Activated CD4-positive, alpha-beta memory T cell treated with anti-CD3 and anti-CD28 coated beads, Interleukin-2, amount 10 ng/mL, durations not matched to agents 7 days and 5 days (primary cell): Measurements from ENCODE around the gene CDH4. TPM values are rescaled to one million over a fixed set of nuclear protein-coding genes. Genes with fewer than 3 reads are reported as not detected.
A peak's percentile ranks its signal among the peaks of the same experiment; 100 is the strongest.
"Not testable (repeated sequence)": the region's sequence is repeated elsewhere in the genome, so short reads cannot be mapped to it uniquely, and the experiment has no call there.

Source experiments
- CTCF ChIA-PET: fragments of 350-600 bp; sonication (Branson Sonifier 250); formaldehyde crosslinking; loops from one replicate; lab custom pipeline; 2021; ENCODE audit warnings: antibody characterized with exemption, inconsistent platforms; lab: Charles Lee
- POLR2A ChIA-PET: fragments of 350-600 bp; sonication (Branson Sonifier 250); formaldehyde crosslinking; loops from one replicate; lab custom pipeline; 2021; ENCODE audit warnings: antibody characterized with exemption; lab: Charles Lee
- DNase-seq: peaks from one replicate; pipeline ENCODE4 v3.0.0-alpha.2; 2020
- H3K27ac Mint-ChIP-seq: one replicate; pipeline ENCODE4 v1.8.0; 2021; ENCODE audit warnings: mild to moderate bottlenecking, mixed read lengths
- H3K27me3 Mint-ChIP-seq: one replicate; pipeline ENCODE4 v1.8.0; 2021; ENCODE audit warnings: mixed read lengths
- H3K36me3 Mint-ChIP-seq: one replicate; pipeline ENCODE4 v1.8.0; 2021; ENCODE audit warnings: low read depth, mixed read lengths
- H3K4me1 Mint-ChIP-seq: one replicate; pipeline ENCODE4 v1.8.0; 2021; ENCODE audit warnings: mixed read lengths
- H3K4me3 Mint-ChIP-seq: one replicate; pipeline ENCODE4 v1.8.0; 2021; ENCODE audit warnings: mild to moderate bottlenecking, mixed read lengths
- H3K9me3 Mint-ChIP-seq: one replicate; pipeline ENCODE4 v1.8.0; 2021; ENCODE audit warnings: mixed read lengths
- total RNA-seq, 2 experiments: library from RNA; stranded (reverse); gene quantifications; one replicate each; pipeline ENCODE4 v1.2.3, GENCODE V29; 2021

CDH4 gene
- total RNA-seq, 2 experiments from 2014 or later: 0.15 to 0.20 TPM

DNA sequence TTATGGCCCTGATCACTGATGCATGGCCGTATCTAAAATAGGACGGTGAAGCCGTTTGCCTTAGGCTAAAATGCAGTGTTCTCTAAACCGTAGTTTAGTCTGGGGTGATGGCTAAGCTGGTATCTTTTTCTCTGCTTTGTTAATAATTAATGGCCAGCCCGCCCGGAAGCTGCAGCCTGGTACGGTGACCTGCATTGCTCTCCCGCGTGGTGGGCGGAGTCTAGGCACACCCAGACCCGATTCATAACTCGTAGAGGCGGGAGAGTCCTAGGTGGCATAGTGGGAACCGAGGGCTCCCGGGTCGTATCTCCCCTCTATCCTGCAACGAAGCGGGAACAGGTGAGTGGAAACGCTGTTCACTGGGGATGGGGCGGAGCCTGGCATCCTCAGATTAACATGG is 5.5 kb downstream of the CDH4 start:
- CTCF ChIA-PET: no interaction called here
- Mint-ChIP-seq H3K4me1 (peaks cover 1% of the 10 kb centered on the region), H3K4me3 (no peak overlapping the region), H3K27ac (no peak overlapping the region), H3K9me3 (no peaks in the 10 kb centered on the region), H3K36me3 (no peaks in the 10 kb centered on the region), H3K27me3 (peaks cover 25% of the 10 kb centered on the region)
- POLR2A ChIA-PET: no interaction called here
- DNase-seq: no peak

DNA sequence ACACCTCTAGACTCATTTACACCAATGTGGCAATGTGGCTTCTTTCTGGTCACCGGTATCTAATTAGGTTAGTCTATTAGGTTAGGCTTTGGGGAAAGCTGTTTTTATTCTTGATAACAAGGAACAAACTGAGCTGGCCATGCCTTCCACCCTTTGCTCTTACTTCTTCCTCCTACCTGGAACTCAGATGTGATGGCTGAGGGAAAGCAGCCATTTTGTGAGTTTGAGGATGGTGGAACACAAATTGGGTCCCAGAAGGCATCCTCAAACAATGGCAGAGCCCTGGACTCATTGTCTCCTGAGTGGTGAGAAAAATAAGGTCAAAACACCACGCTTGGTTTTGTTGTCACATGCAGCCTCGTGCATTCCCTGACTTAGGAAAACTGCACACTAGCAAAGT is 7.7 kb downstream of the CDH4 start:
- no peaks in the 10 kb centered on the region for H3K9me3 Mint-ChIP-seq
- H3K4me1 Mint-ChIP-seq: no peaks in the 10 kb centered on the region
- peaks cover 15% of the 10 kb centered on the region for H3K27me3 Mint-ChIP-seq
- ChIA-PET POLR2A (no interaction called here), CTCF (no interaction called here)
- H3K4me3 Mint-ChIP-seq: no peak overlapping the region
- no peak for DNase-seq
- H3K27ac Mint-ChIP-seq: no peak overlapping the region
- no peaks in the 10 kb centered on the region for H3K36me3 Mint-ChIP-seq

DNA sequence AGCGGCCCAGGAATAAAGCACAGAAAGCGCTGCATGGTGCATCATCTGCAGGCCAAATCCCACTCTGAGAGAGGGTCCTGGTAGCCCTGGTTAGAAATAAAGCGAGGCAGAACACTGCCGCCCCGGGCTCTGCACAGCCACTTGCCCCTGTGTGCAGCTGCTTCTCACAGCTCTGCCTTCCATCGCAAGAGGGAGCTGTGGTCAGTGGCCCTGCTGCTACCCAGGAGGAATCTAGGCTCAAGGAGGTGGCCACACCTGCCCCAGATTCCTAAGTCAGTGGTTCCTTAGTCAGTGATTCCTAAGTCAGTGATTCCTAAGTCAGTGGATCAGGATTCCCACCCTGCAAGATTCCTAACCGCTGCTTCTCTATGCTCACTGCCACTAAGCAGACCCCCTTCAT is 8.8 kb downstream of the CDH4 start:
- Mint-ChIP-seq H3K27me3 (peaks cover 5% of the 10 kb centered on the region), H3K4me3 (no peak overlapping the region), H3K36me3 (no peaks in the 10 kb centered on the region), H3K9me3 (no peaks in the 10 kb centered on the region), H3K4me1 (no peaks in the 10 kb centered on the region), H3K27ac (no peak overlapping the region)
- no peak for DNase-seq
- ChIA-PET CTCF (no interaction called here), POLR2A (no interaction called here)

DNA sequence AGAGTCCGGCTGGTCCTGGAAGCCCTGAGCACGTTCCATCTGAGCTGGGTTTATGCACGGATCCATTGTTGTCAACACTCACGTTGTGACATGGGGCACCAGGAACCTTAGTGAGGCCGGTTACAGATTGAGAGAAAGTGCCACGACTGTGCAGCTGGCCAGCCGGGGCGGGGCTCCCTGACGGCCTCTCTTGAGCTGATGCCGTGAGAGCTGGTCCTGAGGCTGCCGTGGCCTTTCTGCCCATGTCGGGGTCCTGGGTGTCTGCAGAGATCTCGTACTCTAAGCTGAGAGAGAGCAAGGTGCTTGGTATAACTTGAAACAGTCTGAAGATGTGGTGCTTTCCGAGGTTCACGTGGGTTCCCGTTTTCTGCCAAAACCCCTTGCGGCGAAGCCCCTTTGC is 10.0 kb downstream of the CDH4 start:
- POLR2A ChIA-PET: no interaction called here
- Mint-ChIP-seq H3K4me1 (no peaks in the 10 kb centered on the region), H3K4me3 (no peak overlapping the region), H3K27me3 (no peaks in the 10 kb centered on the region), H3K27ac (no peak overlapping the region), H3K9me3 (no peaks in the 10 kb centered on the region), H3K36me3 (no peaks in the 10 kb centered on the region)
- DNase-seq: no peak
- CTCF ChIA-PET: no interaction called here

DNA sequence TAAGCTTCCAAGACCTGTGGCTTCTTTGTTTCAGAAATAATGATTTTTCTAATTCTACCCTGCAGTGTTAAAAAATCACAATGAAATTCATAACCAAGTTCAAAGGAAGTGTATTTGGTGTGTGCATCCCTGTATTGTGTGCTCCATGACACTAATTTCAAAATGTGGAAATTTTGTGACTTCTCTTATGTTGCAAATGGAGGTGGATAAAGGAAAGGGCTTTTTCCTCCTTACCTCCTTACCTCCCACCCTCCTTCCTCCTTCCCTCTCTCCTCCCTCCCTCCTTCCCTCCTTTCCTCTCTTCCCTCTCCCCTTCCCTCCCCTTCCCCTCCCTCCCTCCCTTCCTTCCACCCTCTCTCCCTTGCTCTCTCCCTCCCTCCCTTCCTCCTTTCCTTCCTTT is 10.5 kb downstream of the CDH4 start:
- no peak overlapping the region for H3K27ac Mint-ChIP-seq
- ChIA-PET POLR2A (no interaction called here), CTCF (interaction anchor here (0.6 to 1.2 kb wide), 3 partner anchors 11 to 1205 kb away, joined by 3 to 4 read pairs (median 3); no protein-coding TSS in a partner anchor)
- H3K9me3 Mint-ChIP-seq: no peaks in the 10 kb centered on the region
- H3K4me1 Mint-ChIP-seq: no peaks in the 10 kb centered on the region
- no peak for DNase-seq
- H3K27me3 Mint-ChIP-seq: no peaks in the 10 kb centered on the region
- H3K36me3 Mint-ChIP-seq: no peaks in the 10 kb centered on the region
- no peak overlapping the region for H3K4me3 Mint-ChIP-seq

DNA sequence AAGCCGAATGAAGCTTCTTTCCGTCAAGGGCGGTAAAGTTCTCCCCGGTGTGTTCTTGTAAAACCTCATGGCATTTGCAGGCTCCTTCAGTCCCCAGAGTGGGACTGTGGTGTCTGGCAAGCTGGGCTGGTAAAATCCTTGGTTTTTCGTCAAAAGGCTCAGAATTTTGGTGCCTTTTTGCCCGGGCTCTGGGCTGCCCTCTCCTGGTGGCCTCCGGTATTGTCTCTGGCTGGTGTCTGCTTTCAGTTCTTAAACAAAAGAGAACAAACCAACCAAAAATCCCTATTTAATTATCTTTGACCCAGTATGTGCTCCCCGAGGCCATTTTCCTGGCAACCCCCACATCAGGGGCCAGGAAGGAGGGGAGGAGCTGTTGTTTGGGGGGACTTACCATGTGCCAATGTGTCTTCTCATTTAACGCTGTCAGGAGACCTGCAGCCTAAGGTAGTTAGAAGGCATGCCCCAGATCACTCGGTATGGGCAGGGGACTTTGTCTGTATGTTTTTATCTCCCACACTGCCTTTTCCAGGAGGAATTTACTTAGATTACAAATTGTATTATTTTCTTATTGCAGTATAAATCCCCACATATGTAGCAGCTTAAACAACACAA is 11.1 kb downstream of the CDH4 start:
- Mint-ChIP-seq H3K27me3 (no peaks in the 10 kb centered on the region), H3K4me1 (no peaks in the 10 kb centered on the region), H3K27ac (no peak overlapping the region), H3K4me3 (no peak overlapping the region), H3K9me3 (no peaks in the 10 kb centered on the region), H3K36me3 (no peaks in the 10 kb centered on the region)
- peak; percentile 47 for DNase-seq
- ChIA-PET POLR2A (no interaction called here), CTCF (interaction anchor here (0.6 to 1.2 kb wide), 3 partner anchors 12 to 1205 kb away, joined by 3 to 4 read pairs (median 3); no protein-coding TSS in a partner anchor)

DNA sequence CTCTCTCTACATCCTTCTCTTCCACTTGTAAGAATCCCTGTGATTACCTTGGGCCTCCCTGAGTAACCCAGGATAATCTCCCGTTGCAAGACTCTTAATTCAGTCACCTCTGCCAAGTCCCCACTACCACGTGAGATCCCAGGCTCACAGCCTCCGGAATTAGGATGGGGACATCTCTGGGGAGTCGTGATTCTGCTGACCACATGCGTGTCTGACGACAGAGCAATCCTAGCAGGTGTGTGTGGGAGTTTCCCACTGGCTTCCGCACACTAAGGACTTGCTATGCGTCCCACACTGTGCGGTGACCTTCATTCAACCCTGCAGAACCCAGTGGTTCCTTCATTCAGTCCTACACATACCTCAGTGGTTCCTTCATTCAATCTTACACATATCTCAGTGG is 11.9 kb downstream of the CDH4 start:
- Mint-ChIP-seq H3K9me3 (no peaks in the 10 kb centered on the region), H3K4me1 (no peaks in the 10 kb centered on the region), H3K36me3 (no peaks in the 10 kb centered on the region), H3K27me3 (no peaks in the 10 kb centered on the region), H3K4me3 (no peak overlapping the region), H3K27ac (no peak overlapping the region)
- DNase-seq: no peak
- CTCF ChIA-PET: no interaction called here
- POLR2A ChIA-PET: no interaction called here

DNA sequence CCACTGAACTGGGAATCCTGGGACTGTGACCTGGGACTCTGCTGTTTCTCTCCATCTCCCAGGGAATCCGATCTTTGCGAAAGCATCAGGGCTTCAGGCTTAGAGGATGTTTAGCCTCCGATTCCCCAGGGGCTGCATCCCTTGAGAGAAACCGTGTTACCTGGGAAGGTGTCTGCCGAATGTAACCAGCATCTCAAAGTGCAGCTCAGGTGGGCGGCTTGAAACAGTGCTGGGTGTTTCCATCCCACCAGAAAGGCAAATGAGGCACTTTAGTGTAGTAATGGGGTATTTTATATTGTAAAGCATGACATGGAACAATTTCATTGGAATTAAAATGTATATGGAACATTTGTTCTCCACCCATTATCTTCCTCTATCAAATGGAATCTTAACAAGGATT is 15.2 kb downstream of the CDH4 start:
- H3K36me3 Mint-ChIP-seq: no peaks in the 10 kb centered on the region
- ChIA-PET POLR2A (no interaction called here), CTCF (no interaction called here)
- no peaks in the 10 kb centered on the region for H3K9me3 Mint-ChIP-seq
- no peaks in the 10 kb centered on the region for H3K27me3 Mint-ChIP-seq
- no peak overlapping the region for H3K27ac Mint-ChIP-seq
- no peaks in the 10 kb centered on the region for H3K4me1 Mint-ChIP-seq
- no peak for DNase-seq
- H3K4me3 Mint-ChIP-seq: no peak overlapping the region

DNA sequence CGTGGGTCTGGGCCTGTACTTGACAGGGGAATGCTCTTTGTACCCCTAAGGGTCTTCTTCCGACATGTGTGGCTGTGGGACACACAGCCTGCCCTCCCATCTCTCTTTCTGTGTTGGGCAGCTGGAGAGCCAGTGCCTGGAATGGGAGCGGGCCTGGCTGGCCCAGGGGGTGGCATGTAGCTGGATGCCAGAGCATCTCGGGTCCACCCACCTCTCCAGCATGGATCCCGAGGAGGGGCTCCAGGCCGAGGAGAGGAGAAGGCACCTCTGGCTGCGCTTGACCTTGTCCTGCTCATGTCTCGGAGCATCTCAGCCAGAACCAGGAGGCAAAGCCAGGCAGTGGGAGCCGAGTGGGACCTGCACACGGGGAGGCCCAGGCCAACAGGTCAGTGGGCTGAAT is 16.0 kb downstream of the CDH4 start:
- CTCF ChIA-PET: no interaction called here
- Mint-ChIP-seq H3K27ac (no peak overlapping the region), H3K36me3 (no peaks in the 10 kb centered on the region), H3K9me3 (no peaks in the 10 kb centered on the region), H3K27me3 (no peaks in the 10 kb centered on the region), H3K4me1 (no peaks in the 10 kb centered on the region), H3K4me3 (no peak overlapping the region)
- POLR2A ChIA-PET: no interaction called here
- no peak for DNase-seq

DNA sequence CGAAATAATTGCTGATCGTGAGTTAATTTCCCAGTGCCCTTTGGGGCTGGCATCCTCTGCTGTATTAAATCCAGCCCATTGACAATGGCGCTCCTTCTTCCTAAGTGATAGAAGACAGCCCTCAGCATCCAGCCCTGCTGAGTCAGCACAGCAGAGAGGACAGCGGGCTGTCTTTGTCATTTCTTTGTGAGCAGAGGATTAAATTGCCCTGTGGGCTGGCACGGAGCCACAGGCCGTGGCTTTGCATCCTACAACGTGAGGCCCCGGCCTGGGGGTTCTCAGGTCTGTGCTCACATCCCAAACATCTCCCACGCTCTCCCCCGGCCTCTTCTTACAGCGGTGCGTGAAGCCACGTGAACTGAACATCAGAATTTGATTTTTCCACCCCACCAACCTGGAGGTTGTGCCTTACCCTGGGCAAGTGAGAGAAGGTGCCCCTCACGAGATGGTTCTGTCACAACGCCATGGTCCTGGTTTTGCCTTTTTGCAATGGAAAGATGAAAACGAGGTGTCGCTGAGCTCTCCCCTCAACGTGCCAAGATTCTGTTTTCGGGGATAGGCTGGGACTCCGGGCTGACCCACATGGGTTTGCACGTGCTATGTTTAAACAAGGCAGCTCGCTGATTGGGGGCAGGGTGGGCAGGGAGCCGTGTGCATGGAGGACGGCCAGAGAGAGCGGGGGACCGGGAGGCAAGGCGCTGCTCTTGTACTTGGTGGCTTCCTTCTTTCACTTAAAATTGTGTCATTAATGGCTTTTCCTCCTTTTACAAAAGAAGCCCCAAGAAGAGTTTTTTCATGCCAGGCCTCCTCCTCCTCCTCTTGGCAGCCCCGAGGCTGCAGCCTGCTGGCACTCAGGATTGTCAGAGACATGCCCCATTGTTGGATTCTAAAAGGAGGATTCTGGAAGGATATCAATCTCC is 19.5 kb downstream of the CDH4 start:
- H3K4me1 Mint-ChIP-seq: no peaks in the 10 kb centered on the region
- no peak overlapping the region for H3K4me3 Mint-ChIP-seq
- no peak for DNase-seq
- no peak overlapping the region for H3K27ac Mint-ChIP-seq
- H3K36me3 Mint-ChIP-seq: no peaks in the 10 kb centered on the region
- H3K9me3 Mint-ChIP-seq: peaks cover 13% of the 10 kb centered on the region
- POLR2A ChIA-PET: no interaction called here
- no peaks in the 10 kb centered on the region for H3K27me3 Mint-ChIP-seq
- CTCF ChIA-PET: no interaction called here

DNA sequence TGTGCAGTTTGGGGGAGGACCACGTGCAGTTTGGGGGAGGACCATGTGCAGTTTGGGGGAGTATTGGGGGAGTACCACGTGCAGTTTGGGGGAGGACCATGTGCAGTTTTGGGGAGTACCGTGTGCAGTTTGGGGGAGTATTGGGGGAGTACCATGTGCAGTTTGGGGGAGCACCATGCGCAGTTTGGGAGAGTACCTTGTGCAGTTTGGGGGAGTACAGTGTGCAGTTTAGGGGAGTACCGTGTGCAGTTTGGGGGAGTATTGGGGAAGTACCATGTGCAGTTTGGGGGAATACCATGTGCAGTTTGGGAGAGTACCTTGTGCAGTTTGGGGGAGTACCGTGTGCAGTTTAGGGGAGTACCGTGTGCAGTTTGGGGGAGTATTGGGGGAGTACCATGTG is 21.0 kb downstream of the CDH4 start:
- H3K27ac Mint-ChIP-seq, H3K36me3 Mint-ChIP-seq, H3K4me3 Mint-ChIP-seq, H3K27me3 Mint-ChIP-seq, H3K4me1 Mint-ChIP-seq, POLR2A ChIA-PET, CTCF ChIA-PET, DNase-seq: not testable (repeated sequence)
- H3K9me3 Mint-ChIP-seq: peaks cover 13% of the 10 kb centered on the region

DNA sequence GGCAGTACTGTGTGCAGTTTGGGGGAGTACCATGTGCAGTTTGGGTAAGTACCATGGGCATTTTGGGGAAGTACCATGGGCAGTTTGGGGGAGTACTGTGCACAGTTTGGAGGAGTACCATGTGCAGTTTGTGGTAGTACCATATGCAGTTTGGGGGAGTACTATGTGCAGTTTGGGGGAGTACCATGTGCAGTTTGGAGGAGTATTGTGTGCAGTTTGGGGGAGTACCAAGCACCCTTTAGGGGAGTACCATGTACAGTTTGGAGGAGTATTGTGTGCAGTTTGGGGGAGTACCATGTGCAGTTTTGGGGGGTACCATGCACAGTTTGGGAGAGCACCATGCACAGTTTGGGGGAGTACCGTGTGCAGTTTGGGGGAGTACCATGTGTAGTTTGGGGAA is 21.6 kb downstream of the CDH4 start:
- CTCF ChIA-PET, H3K36me3 Mint-ChIP-seq, H3K27me3 Mint-ChIP-seq, H3K4me1 Mint-ChIP-seq, H3K27ac Mint-ChIP-seq, POLR2A ChIA-PET, DNase-seq, H3K4me3 Mint-ChIP-seq: not testable (repeated sequence)
- peaks cover 13% of the 10 kb centered on the region for H3K9me3 Mint-ChIP-seq

DNA sequence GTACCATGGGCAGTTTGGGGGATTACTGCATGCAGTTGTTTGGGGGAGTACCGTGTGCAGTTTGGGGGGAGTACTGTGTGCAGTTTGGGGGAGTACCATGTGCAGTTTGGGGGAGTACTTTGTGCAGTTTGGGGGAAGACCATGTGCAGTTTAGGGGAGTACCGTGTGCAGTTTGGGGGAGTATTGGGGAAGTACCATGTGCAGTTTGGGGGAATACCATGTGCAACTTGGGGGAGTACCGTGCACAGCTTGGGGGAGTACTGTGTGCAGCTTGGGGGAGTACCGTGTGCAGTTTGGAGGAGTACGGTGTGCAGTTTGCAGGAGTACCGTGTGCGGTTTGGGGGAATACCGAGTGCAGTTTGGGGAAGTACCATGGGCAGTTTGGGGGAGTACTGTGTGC is 22.3 kb downstream of the CDH4 start:
- Mint-ChIP-seq H3K27ac (no peak overlapping the region), H3K27me3 (no peaks in the 10 kb centered on the region), H3K4me1 (no peaks in the 10 kb centered on the region), H3K4me3 (no peak overlapping the region), H3K36me3 (no peaks in the 10 kb centered on the region), H3K9me3 (peaks cover 13% of the 10 kb centered on the region)
- DNase-seq: no peak
- ChIA-PET CTCF (no interaction called here), POLR2A (no interaction called here)

DNA sequence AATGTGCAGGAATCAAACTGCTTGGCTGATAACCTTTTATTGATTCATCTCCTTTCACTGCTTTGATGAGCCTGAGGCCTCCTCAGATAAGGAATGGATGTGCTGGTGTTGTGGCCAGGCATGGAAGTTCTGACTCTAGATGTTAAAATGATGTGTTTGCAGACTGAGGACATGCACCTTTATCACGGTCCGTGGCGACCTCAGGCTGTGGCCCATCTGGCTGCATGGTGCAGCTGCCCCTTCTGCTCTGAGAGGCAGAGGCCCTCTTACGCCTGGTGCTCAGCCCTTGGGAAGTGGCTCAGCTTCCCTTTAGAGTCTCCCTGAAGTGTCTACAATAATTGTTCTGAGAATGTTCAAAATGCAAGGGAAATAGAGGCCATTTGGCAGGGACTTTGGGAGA is 26.2 kb downstream of the CDH4 start:
- no peak overlapping the region for H3K4me3 Mint-ChIP-seq
- peaks cover 4% of the 10 kb centered on the region for H3K36me3 Mint-ChIP-seq
- no peak for DNase-seq
- ChIA-PET CTCF (no interaction called here), POLR2A (no interaction called here)
- H3K4me1 Mint-ChIP-seq: no peaks in the 10 kb centered on the region
- peaks cover 17% of the 10 kb centered on the region for H3K9me3 Mint-ChIP-seq
- no peaks in the 10 kb centered on the region for H3K27me3 Mint-ChIP-seq
- no peak overlapping the region for H3K27ac Mint-ChIP-seq
